Lung (tissue), 12 donors: ENCODE measurements around the gene KCNQ2. TPM values are rescaled to one million over a fixed set of nuclear protein-coding genes. Genes with fewer than 3 reads are reported as not detected.
A peak's percentile ranks its signal among the peaks of the same experiment; 100 is the strongest.

Experiments used
- ATAC-seq: fragments of 200-7000 bp; cut with Tn5 transposase; one replicate; pipeline ENCODE4 v1.9.1; 2020; ENCODE audit warnings: moderate number of reproducible peaks; ENCODE audit not compliant: insufficient read depth, low FRiP score
- DNase-seq, 3 donors: peaks; one replicate each; pipeline ENCODE4 v3.0.0-alpha.2; 2013 to 2017
- H3K27ac ChIP-seq, 2 donors: one replicate each; pipeline ENCODE4 v1.5.1; 2013; ENCODE audit warnings: mild to moderate bottlenecking in 2 of 2, moderate library complexity in 2 of 2, control low read depth in 1 of 2, inconsistent platforms in 1 of 2, low read depth in 1 of 2, low read length in 1 of 2
- H3K27me3 ChIP-seq, 3 donors: one replicate each; pipeline ENCODE4 v1.5.1; 2013; ENCODE audit warnings: low read length in 2 of 3; ENCODE audit not compliant: control insufficient read depth in 3 of 3, insufficient read depth in 3 of 3
- H3K36me3 ChIP-seq, 4 donors: one replicate each; pipeline ENCODE4 v1.5.1; 2013; ENCODE audit warnings: low read length in 4 of 4, mild to moderate bottlenecking in 1 of 4, moderate library complexity in 1 of 4; ENCODE audit not compliant: control insufficient read depth in 4 of 4, insufficient read depth in 4 of 4
- H3K4me1 ChIP-seq, 5 donors: one replicate each; pipeline ENCODE4 v1.5.1; 2013; ENCODE audit warnings: low read length in 5 of 5, mild to moderate bottlenecking in 2 of 5, moderate library complexity in 1 of 5; ENCODE audit not compliant: control insufficient read depth in 5 of 5, insufficient read depth in 5 of 5
- H3K4me3 ChIP-seq: one replicate; pipeline ENCODE4 v1.5.1; 2013; ENCODE audit warnings: mild to moderate bottlenecking, control low read depth, moderate library complexity
- H3K9ac ChIP-seq, 2 donors: one replicate each; pipeline ENCODE4 v1.5.1; 2013; ENCODE audit warnings: low read length in 2 of 2, control low read depth in 1 of 2; ENCODE audit not compliant: insufficient read depth in 1 of 2
- H3K9me3 ChIP-seq, 4 donors: one replicate each; pipeline ENCODE4 v1.5.1; 2013; ENCODE audit warnings: low read length in 3 of 4, mild to moderate bottlenecking in 1 of 4, moderate library complexity in 1 of 4; ENCODE audit not compliant: control insufficient read depth in 4 of 4, insufficient read depth in 3 of 4
- WGBS, 2 donors: extraction: QIAGEN DNeasy Blood & Tissue Kit; methylation state at CpG; one replicate each; pipeline ENCODE4 v1.1.7; 2013; 5-methylcytosine and 5-hydroxymethylcytosine counted together
- polyA plus RNA-seq, 2 donors: library from polyadenylated mRNA; stranded (reverse); fragments of 200-250 nt; gene quantifications; one replicate each; pipeline ENCODE4 v1.2.1, GENCODE V29; 2013
- total RNA-seq, 2 donors: library from RNA; depleted of rRNA in 1 of 2; stranded (reverse); fragments of >200 nt in 1 of 2; gene quantifications; one replicate each; pipeline ENCODE4 v1.2.1, GENCODE V29; 2014 to 2021
- TF ChIP-seq, protein P1 (sequence below): IDR thresholded peaks from 2 replicates; pipeline ENCODE4 v1.5.1; 2012; ENCODE audit warnings: mild to moderate bottlenecking; ENCODE audit errors: control extremely low read depth, extremely low read depth
- donor health status: control.
- donor health status: control.
- donor health status: Bipolar disorder and iron deficiency.
- donor health status: healthy.
- donor health status: DM: yes; HTN: yes; CAD: no.

KCNQ2 gene
- total and polyA plus RNA-seq, 4 donors = 0.18 to 6.8 (median 0.28) TPM; not detected in 1

DNA sequence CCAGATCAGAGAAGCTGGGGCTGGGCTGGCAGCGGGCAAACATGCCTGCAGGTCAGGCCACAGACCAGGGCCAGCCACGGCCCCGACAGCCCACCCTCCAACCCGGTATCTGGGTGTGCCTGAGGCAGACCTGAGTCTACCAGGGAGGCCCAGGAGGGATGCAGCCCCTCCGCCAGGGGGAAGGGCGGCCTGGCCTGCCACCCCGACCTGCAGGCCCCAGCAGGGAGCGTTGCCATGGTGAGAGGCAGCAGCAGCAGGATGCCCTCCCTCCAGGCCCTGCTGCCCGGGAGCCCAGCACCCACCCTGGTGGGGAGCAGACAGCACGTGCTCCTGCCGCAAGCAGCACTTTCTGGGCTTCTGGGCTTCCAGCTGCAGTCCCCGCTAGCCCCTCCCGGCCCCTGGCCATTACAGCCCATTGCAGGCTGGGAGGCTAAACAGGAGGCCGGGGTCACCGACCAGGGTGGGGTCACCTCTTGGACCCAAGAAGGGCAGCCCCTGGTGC is 30.3 kb upstream of the KCNQ2 start:
- DNase-seq = no peak
- TF ChIP-seq, protein P1, sequence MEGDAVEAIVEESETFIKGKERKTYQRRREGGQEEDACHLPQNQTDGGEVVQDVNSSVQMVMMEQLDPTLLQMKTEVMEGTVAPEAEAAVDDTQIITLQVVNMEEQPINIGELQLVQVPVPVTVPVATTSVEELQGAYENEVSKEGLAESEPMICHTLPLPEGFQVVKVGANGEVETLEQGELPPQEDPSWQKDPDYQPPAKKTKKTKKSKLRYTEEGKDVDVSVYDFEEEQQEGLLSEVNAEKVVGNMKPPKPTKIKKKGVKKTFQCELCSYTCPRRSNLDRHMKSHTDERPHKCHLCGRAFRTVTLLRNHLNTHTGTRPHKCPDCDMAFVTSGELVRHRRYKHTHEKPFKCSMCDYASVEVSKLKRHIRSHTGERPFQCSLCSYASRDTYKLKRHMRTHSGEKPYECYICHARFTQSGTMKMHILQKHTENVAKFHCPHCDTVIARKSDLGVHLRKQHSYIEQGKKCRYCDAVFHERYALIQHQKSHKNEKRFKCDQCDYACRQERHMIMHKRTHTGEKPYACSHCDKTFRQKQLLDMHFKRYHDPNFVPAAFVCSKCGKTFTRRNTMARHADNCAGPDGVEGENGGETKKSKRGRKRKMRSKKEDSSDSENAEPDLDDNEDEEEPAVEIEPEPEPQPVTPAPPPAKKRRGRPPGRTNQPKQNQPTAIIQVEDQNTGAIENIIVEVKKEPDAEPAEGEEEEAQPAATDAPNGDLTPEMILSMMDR = no peak

GRCh38 chr20:63501818-63502670 is 29.6 kb upstream of the KCNQ2 start:
- Histone ChIP-seq H3K27ac (peak overlapping the region in 1 of 2 donors; percentile 78), H3K4me1 (peaks cover 0 to 8% (median 0%) of the 10 kb centered on the region in 5 donors), H3K9me3 (peaks cover 0 to 16% (median 5%) of the 10 kb centered on the region in 4 donors), H3K27me3 (peaks cover 15 to 43% (median 16%) of the 10 kb centered on the region in 3 donors), H3K9ac (no peak overlapping the region), H3K4me3 (no peak overlapping the region), H3K36me3 (no peaks in the 10 kb centered on the region)
- 27 to 37% methylated on average over 26 of the region's 26 CpGs for WGBS, 2 donors
- ATAC-seq (no peak), DNase-seq (no peak)
- TF ChIP-seq, protein P1 = no peak

More for the DNA sequence above, 30.3 kb upstream of the KCNQ2 start:
- Histone ChIP-seq H3K4me1 (peaks cover 0 to 8% (median 0%) of the 10 kb centered on the region in 5 donors), H3K27me3 (peaks cover 12 to 36% (median 15%) of the 10 kb centered on the region in 3 donors), H3K36me3 (no peaks in the 10 kb centered on the region), H3K4me3 (no peak overlapping the region), H3K27ac (no peak overlapping the region), H3K9me3 (peaks cover 0 to 21% (median 5%) of the 10 kb centered on the region in 4 donors), H3K9ac (no peak overlapping the region)
- no peak for ATAC-seq
- 56 to 72% methylated on average over 15 of the region's 15 CpGs for WGBS, 2 donors

- 83 to 88% methylated on average over 27 of the region's 27 CpGs for WGBS, 2 donors
- Histone ChIP-seq H3K4me3 (no peak overlapping the region), H3K4me1 (peaks cover 0 to 8% (median 2%) of the 10 kb centered on the region in 5 donors), H3K27me3 (peaks cover 15 to 50% (median 21%) of the 10 kb centered on the region in 3 donors), H3K27ac (peak overlapping the region in 1 of 2 donors; percentile 78), H3K36me3 (no peaks in the 10 kb centered on the region), H3K9me3 (peaks cover 0 to 16% (median 5%) of the 10 kb centered on the region in 4 donors), H3K9ac (no peak overlapping the region)
- DNase-seq (no peak), ATAC-seq (no peak)
- TF ChIP-seq, protein P1 = no peak
Observed at GRCh38 chr20:63500902-63501817, 28.7 kb upstream of the KCNQ2 start.
